CD4-positive, alpha-beta T cell treated with Interferon gamma for 1 hour (primary cell): ENCODE results near the gene LINGO3.
A peak's percentile ranks its signal among the peaks of the same experiment; 100 is the strongest.

Experiments
- DNase-seq: peaks from one replicate; pipeline ENCODE4 v3.0.0-alpha.2; 2020

The LINGO3 gene

DNA sequence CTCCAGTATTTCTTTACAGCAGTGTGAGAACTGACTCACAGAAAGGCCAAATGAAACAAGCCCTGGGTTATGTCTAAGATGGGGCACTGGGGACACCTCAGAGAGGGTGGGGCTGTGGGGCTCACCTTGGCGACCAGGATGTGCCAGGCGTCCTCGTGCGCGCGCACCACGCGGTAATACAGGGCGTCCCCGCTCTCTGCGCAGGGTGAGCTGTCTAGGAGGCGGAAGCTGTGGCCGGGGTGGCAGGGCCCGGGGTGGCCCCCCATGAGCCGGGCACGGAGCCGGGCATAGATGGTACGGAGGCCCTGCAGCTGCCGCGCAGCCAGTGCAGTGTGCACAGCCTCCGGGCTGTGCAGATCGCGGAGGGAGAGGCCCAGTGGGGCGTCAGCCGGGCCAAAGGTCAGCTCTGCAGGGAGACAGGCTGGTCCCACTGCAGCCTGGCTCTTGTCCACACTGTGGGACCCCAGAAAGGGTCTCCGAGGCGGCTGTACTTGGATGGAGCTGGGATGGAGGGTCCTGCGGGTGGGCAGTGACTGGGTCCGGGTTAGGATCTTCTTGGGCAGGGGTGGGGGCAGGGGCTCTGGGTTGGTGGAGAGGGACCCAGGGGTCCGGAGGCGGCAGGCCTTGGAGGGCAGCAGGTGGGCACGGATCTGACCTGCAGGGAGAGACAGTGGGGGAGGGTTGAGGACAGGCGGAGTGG, 29.3 kb downstream of the LINGO3 start:
- DNase-seq, result no peak

DNA sequence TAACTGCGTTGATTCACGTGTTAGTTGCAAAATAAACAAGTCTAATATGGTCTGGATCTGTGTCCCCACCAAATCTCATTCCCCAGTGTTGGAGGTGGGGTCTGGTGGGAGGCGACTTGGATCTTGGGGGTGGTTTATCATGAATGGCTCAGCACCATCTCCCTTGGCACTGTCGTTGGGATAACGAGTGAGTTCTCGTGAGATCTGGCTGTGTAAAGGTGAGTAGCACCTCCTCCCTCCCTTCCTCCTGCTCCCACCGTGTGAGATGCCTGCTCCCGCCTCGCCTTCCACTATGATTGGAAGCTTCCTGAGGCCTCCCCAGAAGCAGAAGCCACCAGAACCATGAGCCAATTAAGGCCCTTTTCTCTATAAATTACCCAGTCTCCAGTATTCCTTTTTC, 30.8 kb downstream of the LINGO3 start:
- DNase-seq, result no peak

DNA sequence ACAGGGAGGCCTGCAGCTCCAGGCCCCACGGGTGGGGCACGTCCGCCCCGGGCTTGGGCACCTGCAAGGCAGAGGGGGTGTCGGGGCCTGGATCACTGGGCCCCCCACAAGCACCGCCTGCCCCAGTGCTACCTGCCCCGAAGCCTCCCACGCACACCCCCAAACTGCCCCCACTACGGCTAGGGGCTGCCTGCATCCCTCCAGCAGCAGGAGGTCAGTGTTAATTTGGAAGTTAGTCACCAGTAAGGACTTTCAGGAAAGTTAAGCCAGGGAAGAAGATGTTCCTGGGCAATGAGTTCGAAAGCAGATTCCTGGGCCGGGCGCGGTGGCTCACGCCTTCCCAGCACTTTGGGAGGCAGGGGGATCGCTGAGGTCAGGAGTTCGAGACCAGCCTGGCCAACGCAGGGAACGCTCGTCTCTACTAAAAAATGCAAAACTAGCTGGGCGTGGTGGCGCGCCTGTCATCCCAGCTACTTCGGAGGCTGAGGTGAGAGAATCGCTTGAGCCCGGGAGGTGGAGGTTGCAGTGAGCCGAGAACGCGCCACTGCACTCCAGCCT, 31.4 kb downstream of the LINGO3 start:
- no peak for DNase-seq

DNA sequence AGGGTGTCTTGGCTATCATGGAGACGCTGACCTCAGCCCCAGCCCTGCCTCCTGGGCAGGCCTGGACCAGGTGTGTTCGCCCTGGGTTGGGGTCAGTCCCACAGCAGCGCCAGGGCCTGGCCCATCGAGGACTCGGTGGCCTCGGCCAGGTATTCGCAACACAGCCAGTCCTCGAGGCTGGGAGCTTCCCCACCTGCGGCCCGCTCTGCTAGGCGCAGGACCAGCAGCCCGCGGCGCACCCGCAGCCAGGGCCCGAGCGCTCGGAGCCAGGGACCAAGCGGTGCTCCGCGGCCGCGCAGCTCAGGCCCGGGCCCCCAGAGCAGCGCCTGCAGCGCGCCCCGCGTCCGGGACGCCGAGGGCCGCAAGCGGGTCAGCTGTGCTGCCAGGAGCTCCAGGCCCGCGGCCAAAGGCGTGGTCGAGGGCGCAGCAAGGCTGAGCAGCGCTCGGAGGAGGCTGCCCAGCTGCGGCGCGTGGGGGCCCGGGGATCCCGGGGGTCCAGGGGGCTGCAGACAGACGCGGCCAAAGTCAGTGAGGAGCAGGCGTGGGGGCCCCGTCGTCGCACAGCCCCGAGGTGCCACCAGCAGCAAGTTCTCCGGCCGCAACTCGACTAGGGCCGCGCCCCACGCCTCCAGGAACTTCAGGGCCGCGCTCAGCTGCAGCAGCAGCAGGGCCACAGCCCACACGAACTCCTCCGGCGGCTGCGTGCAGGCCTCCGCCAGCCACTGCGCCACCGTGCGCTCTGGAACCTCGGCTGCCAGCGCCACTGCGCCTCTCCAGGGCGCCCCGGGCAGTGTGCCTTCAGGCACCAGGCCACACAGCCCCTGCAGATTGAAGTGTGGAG, 32.1 kb downstream of the LINGO3 start:
- no peak for DNase-seq

DNA sequence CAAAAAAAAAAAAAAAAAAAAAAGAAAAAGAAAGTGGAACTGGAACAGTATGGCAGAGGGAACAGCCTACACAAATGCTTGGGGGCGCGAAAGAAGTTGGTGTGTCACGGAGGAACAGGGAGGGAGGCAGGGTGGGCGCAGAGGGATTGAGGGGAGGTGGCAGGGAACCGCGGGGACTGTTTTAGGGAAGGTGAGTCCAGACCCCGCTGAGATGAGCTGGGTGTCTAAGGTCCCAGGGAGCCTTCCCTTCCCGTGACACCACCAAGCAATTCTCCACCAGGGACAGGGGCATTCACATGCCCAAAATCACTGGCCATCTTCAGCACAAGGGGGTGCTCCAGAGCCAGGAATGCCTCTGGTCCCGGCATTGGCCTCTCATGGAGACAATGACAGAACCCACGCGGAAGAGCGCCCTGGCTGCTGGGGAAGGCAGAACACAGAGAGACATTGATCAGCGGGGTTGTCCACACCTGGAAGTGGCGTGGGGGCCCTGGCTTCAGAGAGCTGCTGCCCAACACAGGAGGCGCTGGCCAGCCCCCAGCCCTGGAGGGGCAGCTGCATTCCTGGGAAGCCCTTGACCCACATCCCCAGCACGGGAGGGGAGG, 32.9 kb downstream of the LINGO3 start:
- DNase-seq, result peak; percentile 66

DNA sequence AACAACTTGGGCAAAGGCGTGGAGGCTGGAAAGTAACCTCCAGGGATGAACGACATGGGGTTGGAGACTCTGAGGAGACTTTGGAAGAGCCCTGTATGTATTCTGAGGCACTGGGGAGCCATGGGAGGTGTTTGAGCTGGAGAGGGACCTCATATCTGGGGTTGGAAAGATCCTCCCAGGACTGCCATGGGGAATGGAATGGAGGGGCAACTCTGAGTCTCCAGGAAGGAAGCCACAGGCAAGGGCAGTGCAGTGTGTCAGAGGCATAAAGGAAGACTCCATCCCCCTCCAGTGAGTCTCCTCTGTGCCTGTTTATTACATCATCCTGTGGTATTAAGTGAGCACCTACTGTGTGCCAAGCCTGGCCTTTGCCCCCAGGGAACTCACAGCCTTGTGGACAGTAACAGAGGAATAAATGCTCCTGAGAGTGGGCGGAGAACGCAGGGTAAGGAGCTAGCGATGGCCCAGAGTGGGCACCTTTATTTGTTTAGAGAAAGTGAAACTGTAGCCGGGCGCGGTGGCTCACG, 33.7 kb downstream of the LINGO3 start:
- no peak for DNase-seq

DNA sequence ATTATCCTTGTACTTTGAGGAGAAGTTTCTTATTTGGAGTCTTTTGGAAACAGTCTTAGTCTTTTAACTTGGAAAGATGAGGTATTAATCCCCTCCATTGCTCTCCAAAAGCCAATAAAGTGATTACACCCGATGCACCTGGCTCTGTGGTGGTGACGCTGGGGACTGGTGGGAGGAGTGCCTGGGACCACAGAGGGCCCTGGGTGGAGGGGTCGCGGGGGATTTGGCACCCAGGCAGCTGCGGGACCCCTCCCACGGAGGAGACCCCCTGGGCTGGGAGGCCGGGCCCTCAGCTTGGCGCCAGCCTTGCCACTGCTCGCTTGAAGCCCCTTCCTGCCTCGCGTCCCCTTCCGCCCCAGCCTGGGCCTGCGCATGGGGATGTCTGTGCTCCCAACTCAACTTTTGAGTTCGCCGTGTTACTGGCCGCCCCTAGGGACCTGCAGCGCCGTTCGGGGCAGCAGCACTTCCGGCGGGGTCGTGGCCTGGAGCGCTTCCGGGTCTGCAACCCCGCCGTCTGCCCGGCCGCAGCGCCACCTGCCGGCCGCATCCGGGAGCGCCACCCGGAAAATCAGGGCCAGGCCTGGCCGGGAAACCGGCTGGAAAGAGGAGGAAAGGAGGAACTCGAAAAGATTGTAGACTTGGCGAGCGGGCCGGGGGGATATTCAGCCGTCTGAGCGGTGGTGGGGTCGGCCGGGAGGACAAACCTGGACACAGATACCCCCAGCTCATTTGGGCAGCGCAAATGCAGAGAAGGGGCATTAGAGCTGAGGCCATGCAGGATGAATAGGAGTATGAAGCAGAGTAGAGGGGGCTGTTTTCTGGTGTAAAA, 34.4 kb downstream of the LINGO3 start:
- DNase-seq, result peak; percentile 83

DNA sequence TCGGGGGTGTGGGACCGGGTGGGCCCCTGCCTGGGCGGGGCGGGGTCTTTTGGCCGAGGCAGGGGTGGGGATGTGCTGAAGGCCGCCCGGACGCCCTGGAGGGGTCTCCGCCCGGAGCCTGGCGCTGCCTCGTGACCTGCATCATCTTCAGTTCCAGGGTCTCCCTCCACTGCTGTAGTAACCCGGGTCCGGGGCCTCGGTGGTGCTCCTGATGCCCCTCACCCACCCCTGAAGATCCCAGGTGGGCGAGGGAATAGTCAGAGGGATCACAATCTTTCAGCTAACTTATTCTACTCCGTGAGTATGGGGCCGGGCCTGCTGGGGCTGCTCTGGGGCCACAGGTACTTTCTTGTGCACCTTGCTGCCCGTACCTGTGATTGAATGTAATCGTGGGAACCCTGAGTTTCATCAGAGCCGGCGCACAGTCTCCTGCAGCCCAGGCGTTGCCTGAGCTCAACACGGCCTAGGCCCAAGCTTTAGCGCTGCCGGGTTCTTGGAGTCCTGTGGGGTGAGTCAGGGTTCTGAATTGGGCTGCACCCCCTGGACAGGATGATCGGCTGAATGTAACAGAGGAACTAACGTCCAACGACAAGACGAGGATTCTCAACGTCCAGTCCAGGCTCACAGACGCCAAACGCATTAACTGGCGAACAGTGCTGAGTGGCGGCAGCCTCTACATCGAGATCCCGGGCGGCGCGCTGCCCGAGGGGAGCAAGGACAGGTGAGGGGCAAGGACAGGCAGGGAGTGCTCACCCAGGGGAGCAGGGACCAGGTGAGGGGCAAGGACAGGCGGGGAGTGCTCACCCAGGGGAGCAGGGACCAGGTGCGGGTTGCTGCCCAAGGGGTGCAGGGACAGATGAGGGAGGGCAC, 36.5 kb downstream of the LINGO3 start:
- DNase-seq, result no peak

DNA sequence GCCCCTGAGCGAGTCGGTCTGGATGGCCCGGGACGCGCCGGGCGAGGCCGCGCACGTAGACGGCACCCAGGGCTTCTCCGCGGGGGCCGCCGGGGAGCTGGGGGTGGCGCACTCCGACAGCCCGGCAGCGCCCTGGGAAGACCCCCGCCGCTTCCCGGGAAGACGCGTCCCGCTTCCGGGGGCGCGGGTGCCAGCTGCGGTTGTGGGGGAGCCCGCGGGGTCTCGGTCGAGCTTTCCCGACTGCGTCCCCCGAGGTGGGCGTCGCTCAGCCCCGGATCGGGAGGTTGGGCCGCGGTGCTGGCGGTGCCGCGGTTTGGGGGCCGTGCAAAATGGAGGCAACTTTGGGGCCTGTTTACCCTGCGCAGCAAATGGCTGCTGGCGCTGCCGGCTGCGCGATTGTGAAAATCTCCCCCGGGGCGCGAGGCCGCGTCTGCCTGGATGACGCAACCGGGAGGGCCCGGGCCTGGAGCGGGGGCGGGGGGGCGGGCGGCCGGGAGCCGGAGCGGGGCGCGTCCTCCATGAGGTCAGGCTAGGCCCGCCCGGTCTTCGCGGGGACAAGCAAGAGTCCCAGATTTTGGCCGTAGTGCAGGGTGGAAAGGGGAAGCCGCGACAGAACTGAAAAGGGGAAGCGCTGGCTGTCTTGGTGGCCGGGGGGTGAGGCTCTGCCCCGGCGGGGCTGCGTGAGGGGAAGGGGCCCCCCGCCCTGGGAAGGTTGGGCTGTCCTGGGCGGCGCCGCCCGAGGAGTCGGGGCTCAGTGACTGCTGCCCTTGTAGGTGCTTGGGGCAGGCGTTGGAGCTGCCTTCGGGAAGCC, 37.3 kb downstream of the LINGO3 start:
- DNase-seq, result peak; percentile 85

DNA sequence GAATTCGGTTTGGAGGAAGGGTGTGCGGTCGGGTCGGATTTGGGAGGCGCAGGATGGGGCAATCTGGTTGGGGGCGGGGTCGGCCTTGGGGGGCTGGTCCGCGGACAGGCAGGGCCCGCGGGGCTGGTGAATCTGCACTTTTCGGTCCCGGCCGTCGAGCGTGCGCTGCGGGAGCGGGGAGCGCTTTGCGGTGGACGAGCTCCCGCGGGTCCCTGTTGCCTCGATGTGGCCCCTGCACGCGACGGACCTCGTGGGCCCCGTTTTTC, 37.9 kb downstream of the LINGO3 start:
- peak; percentile 33 for DNase-seq

DNA sequence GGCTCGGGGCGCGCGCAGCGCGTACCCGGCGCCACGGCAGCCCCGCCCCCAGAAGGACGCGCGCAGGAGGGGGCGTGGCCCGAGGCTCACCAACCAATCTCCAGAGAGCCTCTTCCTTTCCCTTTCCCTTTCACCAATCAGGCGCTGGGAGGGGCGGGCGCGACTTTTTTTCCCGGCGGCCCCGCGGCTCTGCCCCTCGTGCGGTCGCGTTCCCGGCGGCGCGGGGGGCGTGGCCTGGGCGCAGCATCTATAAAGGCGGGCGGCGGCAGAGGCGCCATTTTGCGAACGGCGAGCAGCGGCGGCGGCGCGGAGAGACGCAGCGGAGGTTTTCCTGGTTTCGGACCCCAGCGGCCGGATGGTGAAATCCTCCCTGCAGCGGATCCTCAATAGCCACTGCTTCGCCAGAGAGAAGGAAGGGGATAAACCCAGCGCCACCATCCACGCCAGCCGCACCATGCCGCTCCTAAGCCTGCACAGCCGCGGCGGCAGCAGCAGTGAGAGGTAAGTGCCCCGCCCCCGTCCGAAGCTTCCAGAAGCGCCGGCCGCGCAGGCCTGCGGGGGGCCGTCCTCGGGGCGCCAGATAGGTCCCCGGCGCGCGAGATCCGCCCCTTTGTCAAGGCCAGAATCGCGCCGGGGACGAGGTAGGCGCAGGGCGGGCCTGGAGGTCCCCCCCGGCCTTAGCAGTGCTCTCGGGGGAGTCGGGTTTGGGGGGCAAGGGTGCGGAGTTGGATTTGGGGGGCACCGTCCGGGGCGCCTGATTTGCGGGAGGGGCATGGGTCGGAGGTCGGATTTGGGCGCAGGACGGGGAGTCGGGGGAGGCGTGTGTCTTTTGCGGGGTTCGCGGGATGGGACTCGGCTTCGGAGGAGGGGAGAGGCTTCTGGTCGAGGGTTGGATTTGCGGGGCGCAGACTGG, 38.5 kb downstream of the LINGO3 start:
- peak; percentile 98 for DNase-seq

DNA sequence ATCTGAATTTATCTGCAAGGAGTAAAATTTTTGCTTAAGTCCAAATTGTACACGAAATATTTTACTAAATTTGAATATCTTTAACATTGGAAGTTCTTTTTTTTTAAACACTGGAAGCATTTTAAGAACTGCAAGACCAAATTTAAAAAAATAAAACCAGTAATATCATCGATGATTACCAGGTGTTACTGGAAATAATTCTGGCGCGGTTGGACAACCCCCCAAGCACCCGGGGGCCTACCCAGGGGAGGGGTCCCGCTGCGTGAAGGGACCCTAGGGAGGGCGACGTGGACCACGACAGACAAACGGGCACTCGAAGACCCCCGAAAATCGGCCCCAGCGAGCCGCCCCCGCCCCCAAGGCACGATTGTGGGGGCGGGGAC, 39.1 kb downstream of the LINGO3 start:
- no peak for DNase-seq

DNA sequence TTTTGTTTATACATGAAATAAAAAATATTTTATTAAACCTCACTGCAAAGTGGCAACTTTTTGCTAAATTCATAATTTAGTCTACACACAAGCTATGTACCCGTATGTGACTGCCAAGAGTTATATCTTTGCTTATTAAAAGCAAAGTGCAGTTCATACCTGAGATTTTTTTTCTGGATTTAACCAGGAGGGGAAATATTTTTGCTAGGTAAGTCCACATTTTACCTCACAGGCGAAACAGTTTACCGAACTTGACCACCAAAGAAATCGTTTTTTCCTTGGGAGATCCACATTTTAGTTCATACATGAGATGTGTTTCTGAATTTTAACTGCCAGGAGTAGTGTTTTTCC, 39.5 kb downstream of the LINGO3 start:
- DNase-seq, result no peak

DNA sequence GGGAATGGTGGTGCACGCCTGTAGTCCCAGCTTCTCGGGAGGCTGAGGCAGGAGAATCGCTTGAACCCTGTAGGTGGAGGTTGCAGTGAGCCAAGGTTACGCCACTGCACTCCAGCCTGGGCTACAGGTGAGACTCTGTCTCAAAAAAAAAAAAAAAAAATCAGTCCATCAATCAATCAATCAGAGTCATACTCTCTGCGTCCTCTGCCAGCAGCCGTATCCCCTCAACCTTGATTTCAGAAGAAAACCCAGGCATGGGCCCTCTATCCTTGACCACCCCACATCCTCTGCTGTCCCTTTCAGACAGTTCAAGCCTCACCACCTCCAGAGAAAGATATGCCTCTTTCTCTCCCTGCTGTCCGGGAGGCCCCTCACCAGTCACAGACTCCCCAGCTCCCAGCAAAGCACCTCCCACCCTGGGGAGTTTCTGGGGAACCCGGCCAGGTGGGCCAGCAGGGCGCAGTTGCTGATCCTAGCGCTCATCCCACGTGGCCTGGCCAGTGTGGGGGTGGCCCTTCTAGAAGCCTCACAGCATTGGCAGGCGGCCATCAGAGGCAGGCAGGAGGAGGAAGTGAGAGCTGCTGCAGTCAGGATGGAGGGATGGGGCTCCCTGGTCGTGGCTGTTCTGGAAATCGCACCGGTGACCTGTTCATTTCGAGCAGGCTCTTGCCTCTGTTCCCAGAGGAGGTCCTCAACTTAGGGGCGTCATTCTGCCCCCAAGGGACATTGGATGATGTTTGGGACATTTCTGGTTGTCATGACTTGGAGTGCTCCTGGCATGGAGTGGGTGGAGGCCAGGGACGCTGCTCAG, 41.6 kb downstream of the LINGO3 start:
- DNase-seq, result peak; percentile 70

DNA sequence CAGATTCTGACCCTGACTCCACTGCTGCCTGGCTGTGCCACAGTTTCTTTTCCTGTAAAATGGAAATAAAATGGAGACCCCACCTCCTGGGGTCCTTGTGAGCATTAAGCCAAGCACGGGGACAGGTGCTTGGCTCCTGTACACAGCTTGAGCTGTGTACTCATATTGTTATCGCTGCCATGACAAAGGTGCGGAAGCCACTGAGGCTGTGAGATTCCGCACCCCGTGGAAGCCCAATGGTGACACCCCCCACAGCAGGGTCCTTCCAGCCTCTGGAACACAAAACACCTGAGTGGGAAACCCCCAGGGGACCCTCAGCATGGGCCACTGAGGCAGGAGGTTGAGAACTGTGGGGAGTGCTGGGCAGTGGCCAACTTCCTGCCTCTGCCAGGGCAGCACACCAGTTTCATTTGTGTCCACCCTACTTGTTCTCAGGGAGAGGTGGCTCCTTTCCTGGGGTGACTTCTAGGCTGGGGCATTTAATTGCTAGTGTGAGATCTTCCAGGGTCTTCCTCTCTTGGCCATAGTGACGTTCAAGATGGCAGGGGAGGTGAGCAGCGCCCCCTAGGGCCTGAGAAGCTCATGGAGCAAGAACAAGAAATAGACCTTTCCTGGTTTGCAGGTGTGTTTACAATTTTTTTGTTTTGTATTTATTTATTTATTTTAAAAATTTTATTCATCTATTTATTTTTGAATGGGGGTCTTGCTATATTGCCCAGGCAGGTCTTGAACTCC, 46.3 kb downstream of the LINGO3 start:
- peak; percentile 61 for DNase-seq

DNA sequence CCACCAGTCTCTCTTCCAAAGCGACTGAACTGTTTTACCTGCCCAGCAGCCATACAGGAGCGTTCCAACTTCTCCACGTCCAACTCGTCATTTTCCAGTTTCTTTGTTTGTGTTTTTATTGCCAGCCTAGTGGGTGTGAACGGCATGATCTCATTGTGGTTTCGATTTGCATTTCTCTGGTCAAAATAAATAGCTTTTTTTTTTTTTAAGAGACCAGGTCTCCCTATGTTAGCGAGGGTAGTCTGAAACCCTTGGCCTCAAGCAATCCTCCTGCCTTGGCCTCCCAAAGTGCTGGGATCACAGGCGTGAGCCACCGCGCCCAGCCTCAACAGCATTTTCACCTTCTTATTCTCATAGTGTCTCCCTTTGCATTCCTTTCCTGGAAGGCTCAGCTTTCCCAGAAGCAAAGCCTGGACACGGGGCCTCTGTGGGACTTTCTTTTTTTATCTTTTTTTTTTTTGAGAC, 47.6 kb downstream of the LINGO3 start:
- DNase-seq, result no peak

DNA sequence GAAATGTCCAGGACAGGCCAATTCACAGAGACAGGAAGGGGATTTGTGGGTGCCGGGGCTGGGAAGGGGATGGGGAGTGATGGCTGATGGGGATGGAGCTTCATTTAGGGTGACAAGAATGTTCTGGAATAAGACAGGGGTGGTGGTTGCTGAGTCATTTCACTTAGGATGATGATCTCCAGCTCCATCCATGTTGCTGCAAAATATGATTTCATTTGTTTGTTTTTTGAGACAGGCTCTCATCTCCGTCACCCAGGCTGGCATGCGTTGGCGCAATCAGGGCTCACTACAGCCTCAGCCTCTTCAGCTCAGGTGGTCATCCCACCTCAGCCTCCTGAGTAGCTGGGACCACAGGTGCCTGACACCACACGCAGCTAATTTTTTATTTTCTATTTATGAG, 48.6 kb downstream of the LINGO3 start:
- DNase-seq, result no peak
